Fibroblast of skin of abdomen (primary cell): ENCODE results near the gene PKD2L2.
"Not testable (repeated sequence)": the region's sequence is repeated elsewhere in the genome, so short reads cannot be mapped to it uniquely, and the experiment has no call there.

ENCODE experiments used
- DNase-seq: peaks from one replicate; pipeline ENCODE4 v3.0.0-alpha.2; 2013

PKD2L2 gene

DNA sequence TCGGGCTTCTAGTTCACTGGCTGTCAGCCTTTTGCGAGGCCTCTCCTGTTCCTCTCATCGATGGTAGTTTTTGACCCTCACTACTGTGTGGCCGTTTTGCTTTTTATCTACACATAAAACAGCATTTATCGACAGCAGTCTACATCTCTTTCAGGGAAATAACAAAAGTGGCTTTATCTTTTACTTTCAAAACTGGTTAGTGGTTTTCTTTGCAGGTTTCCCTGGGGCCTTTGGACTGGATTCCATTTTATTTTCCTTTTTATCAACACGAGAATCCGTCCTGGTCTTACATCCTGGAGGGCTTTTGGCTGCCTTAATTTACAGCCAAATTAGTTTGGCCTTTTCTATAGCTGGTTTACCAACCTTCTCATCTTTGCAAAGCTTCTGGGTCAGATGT is 793 bp upstream of the PKD2L2 start:
- DNase-seq, result no peak

- no peak for DNase-seq
Observed at GRCh38 chr5:137890845-137891244, 1.6 kb downstream of the PKD2L2 start.

DNA sequence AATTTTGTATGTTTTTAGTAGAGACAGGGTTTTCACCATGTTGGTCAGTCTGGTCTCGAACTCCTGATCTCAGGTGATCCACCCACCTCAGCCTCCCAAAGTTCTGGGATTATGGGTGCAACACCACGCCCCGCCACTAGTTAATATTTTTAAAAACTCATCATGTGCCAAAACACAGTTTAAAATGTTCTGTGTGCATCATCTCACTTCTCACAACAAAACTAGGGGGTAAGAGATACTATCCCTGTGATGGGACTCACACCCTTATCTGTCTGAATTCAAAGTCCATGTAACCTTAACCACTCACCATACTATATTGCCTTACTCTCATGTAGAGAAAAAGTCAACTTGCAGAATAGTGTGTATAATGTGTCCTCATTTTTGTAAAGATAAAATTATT is 2.6 kb downstream of the PKD2L2 start:
- no peak for DNase-seq

DNA sequence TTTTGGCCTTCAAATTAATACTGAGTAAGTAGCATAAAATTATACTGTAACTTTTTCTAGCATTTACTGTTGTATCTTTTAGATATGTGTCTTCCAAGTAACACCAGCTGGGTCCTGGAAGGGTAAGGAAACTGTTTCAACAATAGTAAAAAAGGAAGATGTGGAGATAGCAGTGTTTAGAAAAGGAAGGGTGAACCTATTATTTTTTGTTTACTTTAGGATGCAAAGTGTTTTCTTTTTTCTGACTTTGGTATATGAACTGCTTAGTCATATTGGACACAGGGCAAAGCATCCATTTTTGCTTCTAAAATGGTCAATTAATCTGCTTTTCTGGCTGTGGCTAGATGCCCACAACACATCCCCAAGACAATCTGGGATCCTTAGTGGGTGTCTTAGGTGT is 5.3 kb downstream of the PKD2L2 start:
- DNase-seq, result no peak

- DNase-seq, result no peak
Observed at GRCh38 chr5:137896560-137896959, 7.3 kb downstream of the PKD2L2 start.

- DNase-seq, result no peak
Observed at GRCh38 chr5:137899493-137899892, 10.2 kb downstream of the PKD2L2 start.

GRCh38 chr5:137901011-137901817 is 12.0 kb downstream of the PKD2L2 start:
- no peak for DNase-seq

DNA sequence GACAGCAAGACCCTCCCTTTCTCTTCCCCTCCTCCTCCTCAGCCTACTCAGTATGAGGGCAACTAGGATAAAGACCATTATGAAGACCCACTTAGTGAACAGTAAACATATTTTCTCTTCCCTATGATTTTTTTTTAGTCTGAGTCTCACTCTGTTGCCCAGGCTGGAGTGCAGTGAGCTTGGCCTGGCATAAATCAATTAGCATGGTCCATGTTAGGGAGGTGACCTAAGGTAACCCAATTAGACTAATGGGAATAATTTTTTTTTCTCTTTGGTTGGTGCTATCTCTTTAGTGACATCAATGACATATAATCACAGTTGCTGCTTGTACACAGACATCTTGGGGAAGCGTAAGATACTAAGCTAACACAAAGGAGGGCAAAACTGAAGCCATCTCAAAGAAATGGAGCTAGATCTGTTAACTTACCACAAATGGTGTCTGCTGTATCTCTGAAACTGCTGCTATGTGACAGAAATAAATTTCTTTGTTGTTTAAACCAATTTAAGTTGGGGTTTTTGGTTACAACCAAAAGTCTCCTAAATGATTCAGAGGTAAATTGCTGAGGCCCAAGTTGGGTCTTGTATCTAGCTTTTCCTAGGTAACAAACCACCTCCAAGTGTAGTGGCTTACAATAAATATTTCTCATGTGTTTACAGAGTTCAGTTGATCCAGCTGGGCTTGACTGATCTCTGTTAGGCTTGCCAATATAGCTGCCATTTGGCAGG is 13.3 kb downstream of the PKD2L2 start:
- DNase-seq, result no peak

GRCh38 chr5:137914758-137915157 is 25.5 kb downstream of the PKD2L2 start:
- DNase-seq, result no peak

DNA sequence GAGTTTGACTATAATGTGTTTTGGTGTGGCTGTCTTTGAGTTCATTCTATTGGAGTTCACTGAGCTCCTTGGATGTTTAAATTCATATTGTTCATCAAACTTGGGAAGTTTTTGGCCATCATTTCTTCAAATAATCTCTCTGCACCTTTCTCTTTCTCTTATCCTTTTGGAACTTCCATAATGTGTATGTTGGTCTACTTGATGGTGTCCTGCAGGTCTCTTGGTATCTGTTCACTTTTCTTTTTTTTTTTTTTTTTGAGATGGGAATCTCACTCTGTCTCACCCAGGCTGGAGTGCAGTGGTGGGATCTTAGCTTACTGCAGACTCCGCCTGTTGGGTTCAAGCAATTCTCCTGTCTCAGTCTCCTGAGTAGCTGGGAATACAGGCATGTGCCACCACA is 27.7 kb downstream of the PKD2L2 start:
- DNase-seq, result no peak

- peak; percentile 49 for DNase-seq
Observed at GRCh38 chr5:137921931-137922330, 32.7 kb downstream of the PKD2L2 start.

- DNase-seq, result peak; percentile 17
Observed at GRCh38 chr5:137923856-137924255, 34.6 kb downstream of the PKD2L2 start.

DNA sequence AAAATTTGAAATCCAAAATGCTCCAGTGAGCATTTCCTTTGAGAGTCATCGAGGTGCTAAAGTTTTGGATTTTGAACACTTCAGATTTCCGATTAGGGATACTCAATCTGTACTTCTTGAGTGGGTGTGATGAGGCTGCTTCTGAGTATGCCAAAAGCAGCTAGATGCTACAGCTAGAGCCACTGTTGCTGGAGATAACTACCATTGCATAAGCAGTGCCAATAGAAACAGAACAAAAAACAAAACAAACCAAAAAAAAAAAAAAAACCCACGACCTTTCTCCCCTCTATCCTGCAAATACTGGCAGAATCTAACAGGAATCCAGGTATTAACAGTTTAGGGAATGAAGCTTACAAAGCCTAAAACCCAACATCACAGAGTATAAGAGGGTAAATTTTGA is 43.5 kb downstream of the PKD2L2 start:
- no peak for DNase-seq

DNA sequence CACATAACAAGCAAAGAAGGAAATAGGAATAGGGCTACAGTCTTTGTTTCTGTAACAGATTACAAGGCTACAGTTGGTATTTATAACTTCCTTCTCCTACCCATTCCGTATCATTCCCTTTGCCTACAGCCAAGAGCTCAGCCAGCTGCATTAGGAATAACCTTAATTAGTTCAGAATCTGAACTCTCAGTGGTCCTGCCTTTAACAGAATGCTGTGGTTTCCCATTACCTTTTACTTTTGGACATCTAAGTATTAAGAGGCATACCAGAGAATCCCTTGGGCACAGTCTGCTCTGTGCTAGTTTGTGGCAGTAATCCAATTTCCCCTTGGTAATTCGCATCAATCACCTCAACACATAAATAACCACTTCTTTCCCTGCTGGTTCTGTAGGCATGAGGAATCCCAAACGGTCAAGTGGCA is 44.2 kb downstream of the PKD2L2 start:
- DNase-seq, result peak; percentile 54

DNA sequence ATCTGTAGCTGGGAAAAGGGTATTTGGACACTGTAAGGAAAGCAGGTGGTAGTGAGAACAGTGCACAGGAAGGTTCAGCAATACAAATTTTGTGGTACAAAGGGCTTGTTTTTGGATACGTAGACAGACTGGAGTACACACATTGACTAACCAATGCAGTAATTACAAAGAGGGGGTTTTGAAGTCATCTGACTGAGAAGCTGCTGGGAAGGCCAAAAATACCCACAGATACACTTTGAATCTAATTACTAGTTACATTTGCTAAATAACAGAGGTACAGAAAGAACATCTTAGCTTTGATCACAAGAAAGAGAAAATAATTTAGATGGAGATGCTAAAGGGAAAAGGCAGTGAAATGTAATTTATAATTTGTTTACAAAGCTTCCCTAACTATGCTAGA is 45.9 kb downstream of the PKD2L2 start:
- no peak for DNase-seq

DNA sequence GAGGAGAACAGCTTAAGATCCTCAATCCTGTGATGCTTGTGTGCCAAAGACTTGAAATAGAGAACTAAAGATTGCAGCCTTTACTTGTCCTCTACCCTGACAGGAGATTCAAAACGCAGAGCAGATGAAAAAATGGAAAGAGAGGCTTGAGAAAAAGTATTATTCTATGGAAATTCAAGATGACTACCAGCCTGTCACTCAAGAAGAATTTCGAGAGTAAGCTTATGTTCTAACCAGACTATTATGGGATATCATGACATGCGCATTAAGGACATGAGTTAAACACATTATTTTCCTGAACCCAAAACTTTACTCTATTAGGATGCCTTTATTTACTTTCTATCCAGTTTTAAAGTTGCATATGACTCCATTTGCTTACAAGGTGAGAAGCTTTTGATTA is 46.4 kb downstream of the PKD2L2 start:
- DNase-seq, result no peak

DNA sequence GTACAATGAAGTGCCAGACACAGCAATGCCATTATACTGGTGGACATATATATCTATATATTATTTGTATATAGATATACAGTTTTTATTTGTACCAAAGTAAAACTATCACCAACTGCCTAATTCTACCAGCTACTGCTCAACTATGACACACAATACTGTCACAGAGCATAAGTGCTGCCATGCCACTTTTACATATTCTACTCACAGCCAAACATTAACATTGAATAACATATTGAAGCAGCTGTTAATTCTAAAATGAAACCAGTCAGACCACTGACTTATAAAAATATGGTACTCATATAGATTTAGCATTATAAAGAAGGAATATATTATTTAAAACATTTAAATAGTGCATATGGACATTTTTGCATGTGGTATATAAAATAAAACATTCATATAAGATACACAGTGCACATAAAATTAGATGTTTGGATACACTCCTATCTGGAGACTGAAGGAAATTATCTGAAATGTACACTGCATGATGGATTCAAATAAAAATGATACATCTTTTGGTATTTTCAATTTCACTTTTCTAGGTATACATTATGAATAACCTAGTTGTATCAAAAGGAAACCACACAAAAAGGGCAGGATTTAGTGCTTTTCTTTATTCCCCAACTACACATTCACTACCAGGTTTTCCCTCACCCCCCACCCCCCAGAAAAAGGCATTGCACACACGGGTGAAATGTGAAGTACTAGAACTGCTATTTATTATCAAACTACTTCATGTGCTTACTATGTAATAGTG is 48.9 kb downstream of the PKD2L2 start:
- DNase-seq, result no peak

- DNase-seq, result no peak
Observed at GRCh38 chr5:137938751-137939143, 49.5 kb downstream of the PKD2L2 start.

GRCh38 chr5:137939331-137939730 is 50.1 kb downstream of the PKD2L2 start:
- no peak for DNase-seq

GRCh38 chr5:137944280-137944679 is 55.0 kb downstream of the PKD2L2 start:
- DNase-seq, result not testable (repeated sequence)

DNA sequence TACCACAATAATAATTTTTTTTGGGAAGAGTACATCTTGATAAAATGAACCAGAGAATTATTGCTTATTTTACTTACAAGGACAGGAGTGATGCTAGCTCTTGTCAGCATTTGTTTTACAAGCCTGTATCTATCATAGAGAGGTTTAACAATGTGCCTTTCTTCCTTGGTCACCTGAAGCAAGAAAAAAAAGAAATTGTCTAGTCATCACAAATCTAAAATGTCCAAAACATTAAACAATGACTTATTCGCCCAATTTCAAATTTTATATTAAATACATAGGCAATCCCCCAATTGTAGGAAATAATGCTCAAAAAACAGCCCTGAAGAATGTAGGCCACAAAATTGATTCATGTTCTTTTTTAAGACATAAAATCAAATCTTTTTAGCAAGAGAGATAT is 56.6 kb downstream of the PKD2L2 start:
- DNase-seq, result no peak

GRCh38 chr5:137954131-137954879 is 65.0 kb downstream of the PKD2L2 start:
- peak; percentile 87 for DNase-seq

- DNase-seq, result peak; percentile 13
Observed at GRCh38 chr5:137957948-137958347, 68.7 kb downstream of the PKD2L2 start.
